ENCODE data around the gene AHCYL2. TPM values are rescaled to one million over a fixed set of nuclear protein-coding genes. Genes with fewer than 3 reads are reported as not detected.
"Not testable (repeated sequence)": the region's sequence is repeated elsewhere in the genome, so short reads cannot be mapped to it uniquely, and the experiment has no call there.

AHCYL2 gene
- total RNA-seq, 2 experiments from 2014 or later: 16.4 to 17.1 TPM

DNA sequence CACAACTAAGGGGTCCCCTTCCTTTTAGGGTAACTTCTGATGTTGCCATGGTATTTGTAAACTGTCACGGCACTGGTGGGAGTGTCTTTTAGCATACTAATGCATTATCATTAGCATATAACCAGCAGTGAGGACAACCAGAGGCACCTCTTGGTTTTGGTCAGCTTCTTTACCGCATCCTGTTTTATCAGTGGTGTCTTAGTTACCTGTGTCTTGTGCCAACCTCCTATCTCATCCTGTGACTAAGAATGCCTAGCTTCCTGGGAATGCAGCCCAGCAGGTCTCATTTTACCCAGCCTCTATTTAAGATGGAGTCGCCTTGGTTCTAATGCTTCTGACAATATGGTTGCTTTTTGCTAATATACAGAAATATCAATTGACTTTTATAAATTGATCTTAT is 54.9 kb downstream of the AHCYL2 start:
- H3K4me3 Mint-ChIP-seq: no peak overlapping the region
- no peaks in the 10 kb centered on the region for H3K27me3 Mint-ChIP-seq
- no peak for DNase-seq
- ChIA-PET POLR2A (no interaction called here), CTCF (interaction anchor here (1.0 to 1.1 kb wide), 2 partner anchors 19 to 116 kb away, joined by 3 read pairs; no protein-coding TSS in a partner anchor)
- intact Hi-C loops (cut with micrococcal nuclease): no loop called here
- H3K9me3 Mint-ChIP-seq: no peaks in the 10 kb centered on the region
- no peak overlapping the region for H3K27ac Mint-ChIP-seq
- peaks cover 2% of the 10 kb centered on the region for H3K36me3 Mint-ChIP-seq
- H3K4me1 Mint-ChIP-seq (ENCODE audit: low read depth): peaks cover 4% of the 10 kb centered on the region

- Mint-ChIP-seq H3K9me3 (no peaks in the 10 kb centered on the region), H3K27ac (no peak overlapping the region), H3K4me1 (ENCODE audit: low read depth) (peaks cover 4% of the 10 kb centered on the region), H3K4me3 (no peak overlapping the region), H3K27me3 (no peaks in the 10 kb centered on the region), H3K36me3 (peaks cover 2% of the 10 kb centered on the region)
- intact Hi-C loops (cut with micrococcal nuclease): no loop called here
- CTCF ChIA-PET: no interaction called here
- POLR2A ChIA-PET: no interaction called here
- no peak for DNase-seq
Measured at GRCh38 chr7:129281163-129281562, 56.3 kb downstream of the AHCYL2 start.

DNA sequence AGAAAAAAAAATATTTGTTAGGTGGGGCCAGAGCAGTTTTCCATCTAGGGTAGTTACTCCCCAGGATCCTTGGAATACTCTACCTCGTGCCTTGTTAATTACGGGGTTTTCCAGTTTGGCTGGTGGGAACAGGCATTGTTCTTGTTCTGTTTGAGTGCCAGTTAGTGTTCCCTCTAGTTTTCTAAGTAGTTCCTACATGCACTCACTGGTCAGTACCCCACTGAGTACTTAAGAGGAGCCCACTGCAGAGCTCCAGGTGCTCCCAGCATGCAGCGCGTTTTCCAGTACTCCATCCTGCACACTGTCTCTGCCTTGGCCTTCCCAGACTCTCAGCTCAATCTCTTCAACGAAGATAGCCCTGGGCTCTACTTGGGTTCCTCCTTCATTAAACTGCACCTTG is 58.0 kb downstream of the AHCYL2 start:
- no peaks in the 10 kb centered on the region for H3K27me3 Mint-ChIP-seq
- intact Hi-C loops (cut with micrococcal nuclease): no loop called here
- peaks cover 4% of the 10 kb centered on the region for H3K4me1 Mint-ChIP-seq (ENCODE audit: low read depth)
- CTCF ChIA-PET: interaction anchor here (1.1 to 4.1 kb wide), 4 partner anchors 11 to 119 kb away, joined by 4 to 26 read pairs (median 4); no protein-coding TSS in a partner anchor
- peaks cover 2% of the 10 kb centered on the region for H3K36me3 Mint-ChIP-seq
- no peak overlapping the region for H3K27ac Mint-ChIP-seq
- no peaks in the 10 kb centered on the region for H3K9me3 Mint-ChIP-seq
- DNase-seq: no peak
- H3K4me3 Mint-ChIP-seq: no peak overlapping the region
- POLR2A ChIA-PET: no interaction called here

DNA sequence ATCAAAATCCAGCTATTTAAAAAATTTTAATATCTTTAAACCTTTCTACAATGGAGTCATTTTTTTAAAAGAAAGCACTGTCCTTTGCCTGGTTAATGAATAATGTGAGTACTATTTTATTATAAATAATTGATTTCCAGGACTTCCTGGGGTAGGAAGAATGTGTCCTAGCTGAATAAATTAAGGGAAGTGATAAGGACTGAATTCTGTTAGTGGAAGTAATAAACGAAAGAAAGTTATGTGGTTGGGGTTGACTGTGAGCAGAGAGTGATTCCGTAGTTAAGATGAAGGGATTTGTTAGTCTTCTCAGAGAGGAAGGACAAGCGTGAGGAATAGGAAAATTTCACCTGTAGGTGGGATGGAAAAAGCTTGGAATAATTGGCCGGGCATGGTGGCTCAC is 59.1 kb downstream of the AHCYL2 start:
- ChIA-PET POLR2A (no interaction called here), CTCF (interaction anchor here (0.6 to 4.1 kb wide), 7 partner anchors 12 to 120 kb away, joined by 3 to 26 read pairs (median 5); no protein-coding TSS in a partner anchor)
- Mint-ChIP-seq H3K4me3 (no peak overlapping the region), H3K4me1 (ENCODE audit: low read depth) (peaks cover 4% of the 10 kb centered on the region), H3K27me3 (no peaks in the 10 kb centered on the region), H3K9me3 (no peaks in the 10 kb centered on the region), H3K36me3 (peaks cover under 1% of the 10 kb centered on the region), H3K27ac (no peak overlapping the region)
- intact Hi-C loops (cut with micrococcal nuclease): no loop called here
- DNase-seq: no peak

GRCh38 chr7:129285111-129285510 is 60.3 kb downstream of the AHCYL2 start:
- Mint-ChIP-seq H3K4me1 (ENCODE audit: low read depth) (no peaks in the 10 kb centered on the region), H3K27me3 (no peaks in the 10 kb centered on the region), H3K4me3 (no peak overlapping the region), H3K9me3 (no peaks in the 10 kb centered on the region), H3K36me3 (no peaks in the 10 kb centered on the region), H3K27ac (no peak overlapping the region)
- DNase-seq: no peak
- intact Hi-C loops (cut with micrococcal nuclease): no loop called here
- CTCF ChIA-PET: interaction anchor here (1.3 to 4.1 kb wide), 4 partner anchors 11 to 121 kb away, joined by 5 to 26 read pairs (median 13); no protein-coding TSS in a partner anchor
- POLR2A ChIA-PET: no interaction called here

- Mint-ChIP-seq H3K36me3 (no peaks in the 10 kb centered on the region), H3K4me1 (ENCODE audit: low read depth) (no peaks in the 10 kb centered on the region), H3K27me3 (no peaks in the 10 kb centered on the region), H3K27ac (no peak overlapping the region), H3K4me3 (no peak overlapping the region), H3K9me3 (no peaks in the 10 kb centered on the region)
- ChIA-PET POLR2A (no interaction called here), CTCF (interaction anchor here (1.5 to 2.4 kb wide), 2 partner anchors 21 to 74 kb away, joined by 5 read pairs; no protein-coding TSS in a partner anchor)
- no peak for DNase-seq
- intact Hi-C loops (cut with micrococcal nuclease): no loop called here
Measured at GRCh38 chr7:129292861-129293260, 68.0 kb downstream of the AHCYL2 start.

DNA sequence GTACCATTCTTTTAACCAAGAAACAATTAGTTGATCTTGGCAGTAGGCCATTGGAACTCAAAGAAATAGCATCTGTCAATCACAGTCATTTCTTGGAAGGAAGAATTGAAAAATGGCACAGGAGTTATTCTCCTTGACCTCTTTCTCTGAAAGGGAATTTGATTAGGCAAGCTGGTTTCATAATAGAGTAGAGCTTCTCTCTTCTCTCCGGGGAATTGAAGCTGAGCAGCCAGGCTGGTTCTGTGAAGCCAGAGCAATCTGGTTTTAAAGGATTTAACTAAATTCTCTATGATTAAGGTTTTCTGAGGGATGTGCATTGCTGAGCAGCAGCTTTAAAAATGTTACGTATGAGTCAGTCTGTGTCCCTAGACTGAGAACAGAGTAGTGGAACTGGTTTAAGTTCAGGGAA is 70.2 kb downstream of the AHCYL2 start:
- H3K36me3 Mint-ChIP-seq: no peaks in the 10 kb centered on the region
- DNase-seq: no peak
- intact Hi-C loops (cut with micrococcal nuclease): no loop called here
- no peak overlapping the region for H3K4me3 Mint-ChIP-seq
- no peaks in the 10 kb centered on the region for H3K27me3 Mint-ChIP-seq
- H3K9me3 Mint-ChIP-seq: no peaks in the 10 kb centered on the region
- no peak overlapping the region for H3K27ac Mint-ChIP-seq
- POLR2A ChIA-PET: no interaction called here
- no peaks in the 10 kb centered on the region for H3K4me1 Mint-ChIP-seq (ENCODE audit: low read depth)
- CTCF ChIA-PET: interaction anchor here (0.9 to 5.4 kb wide), 4 partner anchors 10 to 76 kb away, joined by 3 to 88 read pairs (median 18); no protein-coding TSS in a partner anchor

GRCh38 chr7:129298268-129298893 is 73.6 kb downstream of the AHCYL2 start:
- Mint-ChIP-seq H3K36me3 (peaks cover 8% of the 10 kb centered on the region), H3K4me3 (no peak overlapping the region), H3K27me3 (no peaks in the 10 kb centered on the region), H3K4me1 (ENCODE audit: low read depth) (peaks cover 2% of the 10 kb centered on the region), H3K27ac (no peak overlapping the region), H3K9me3 (peaks cover 3% of the 10 kb centered on the region)
- intact Hi-C loops (cut with micrococcal nuclease): loop anchor here (1.0 kb wide), 1 partner anchor 80 kb away; no protein-coding TSS in a partner anchor
- ChIA-PET CTCF (interaction anchor here (0.7 to 5.4 kb wide), 28 partner anchors 9 to 314 kb away, joined by 3 to 88 read pairs (median 4); no protein-coding TSS in a partner anchor), POLR2A (no interaction called here)
- DNase-seq: peak; percentile 62

- no peaks in the 10 kb centered on the region for H3K27me3 Mint-ChIP-seq
- no peak for DNase-seq
- peaks cover 14% of the 10 kb centered on the region for H3K36me3 Mint-ChIP-seq
- peaks cover 2% of the 10 kb centered on the region for H3K4me1 Mint-ChIP-seq (ENCODE audit: low read depth)
- peaks cover 10% of the 10 kb centered on the region for H3K9me3 Mint-ChIP-seq
- intact Hi-C loops (cut with micrococcal nuclease): no loop called here
- H3K27ac Mint-ChIP-seq: no peak overlapping the region
- no peak overlapping the region for H3K4me3 Mint-ChIP-seq
- POLR2A ChIA-PET: no interaction called here
- CTCF ChIA-PET: no interaction called here
Measured at GRCh38 chr7:129299889-129300288, 75.1 kb downstream of the AHCYL2 start.

- POLR2A ChIA-PET; H3K4me3 Mint-ChIP-seq; H3K9me3 Mint-ChIP-seq; H3K4me1 Mint-ChIP-seq (ENCODE audit: low read depth); intact Hi-C loops (cut with micrococcal nuclease); DNase-seq; H3K27me3 Mint-ChIP-seq; H3K27ac Mint-ChIP-seq: not testable (repeated sequence)
- peaks cover 14% of the 10 kb centered on the region for H3K36me3 Mint-ChIP-seq
- CTCF ChIA-PET: interaction anchor here (1.6 kb wide), 1 partner anchor 82 kb away, joined by 10 read pairs; no protein-coding TSS in a partner anchor
Measured at GRCh38 chr7:129300299-129300698, 75.5 kb downstream of the AHCYL2 start.

- ChIA-PET POLR2A (no interaction called here), CTCF (interaction anchor here (0.9 kb wide), 1 partner anchor 9 kb away, joined by 4 read pairs; no protein-coding TSS in a partner anchor)
- intact Hi-C loops (cut with micrococcal nuclease): no loop called here
- Mint-ChIP-seq H3K27me3 (no peaks in the 10 kb centered on the region), H3K4me1 (ENCODE audit: low read depth) (peaks cover 1% of the 10 kb centered on the region), H3K36me3 (peaks cover 7% of the 10 kb centered on the region), H3K9me3 (peaks cover 6% of the 10 kb centered on the region), H3K4me3 (no peak overlapping the region), H3K27ac (no peak overlapping the region)
- DNase-seq: no peak
Measured at GRCh38 chr7:129307592-129307991, 82.8 kb downstream of the AHCYL2 start.

GRCh38 chr7:129308047-129308446 is 83.2 kb downstream of the AHCYL2 start:
- Mint-ChIP-seq H3K27me3 (no peaks in the 10 kb centered on the region), H3K36me3 (peaks cover 7% of the 10 kb centered on the region), H3K9me3 (peaks cover 6% of the 10 kb centered on the region), H3K4me1 (ENCODE audit: low read depth) (no peaks in the 10 kb centered on the region), H3K27ac (no peak overlapping the region), H3K4me3 (no peak overlapping the region)
- intact Hi-C loops (cut with micrococcal nuclease): no loop called here
- ChIA-PET POLR2A (no interaction called here), CTCF (interaction anchor here (0.9 kb wide), 1 partner anchor 10 kb away, joined by 4 read pairs; no protein-coding TSS in a partner anchor)
- DNase-seq: no peak

GRCh38 chr7:129311429-129311828 is 86.6 kb downstream of the AHCYL2 start:
- ChIA-PET POLR2A (no interaction called here), CTCF (interaction anchor here (0.7 kb wide), 1 partner anchor 22 kb away, joined by 3 read pairs; no protein-coding TSS in a partner anchor)

More at GRCh38 chr7:129311429-129311828, 86.6 kb downstream of the AHCYL2 start:
- Mint-ChIP-seq H3K27ac (no peak overlapping the region), H3K4me1 (ENCODE audit: low read depth) (no peaks in the 10 kb centered on the region), H3K9me3 (no peaks in the 10 kb centered on the region), H3K36me3 (peaks cover 3% of the 10 kb centered on the region), H3K27me3 (no peaks in the 10 kb centered on the region), H3K4me3 (no peak overlapping the region)
- intact Hi-C loops (cut with micrococcal nuclease): no loop called here
- DNase-seq: no peak

All from activated CD4-positive, alpha-beta memory T cell treated with anti-CD3 and anti-CD28 coated beads for 36 hours (primary cell).